Measurements from ENCODE around the gene MAP4K4. TPM values are rescaled to one million over a fixed set of nuclear protein-coding genes. Genes with fewer than 3 reads are reported as not detected.
A peak's percentile ranks its signal among the peaks of the same experiment; 100 is the strongest.
"Not testable (repeated sequence)": the region's sequence is repeated elsewhere in the genome, so short reads cannot be mapped to it uniquely, and the experiment has no call there.

The MAP4K4 gene
- polyA plus RNA-seq, 1 experiment, result 53.5 TPM

DNA sequence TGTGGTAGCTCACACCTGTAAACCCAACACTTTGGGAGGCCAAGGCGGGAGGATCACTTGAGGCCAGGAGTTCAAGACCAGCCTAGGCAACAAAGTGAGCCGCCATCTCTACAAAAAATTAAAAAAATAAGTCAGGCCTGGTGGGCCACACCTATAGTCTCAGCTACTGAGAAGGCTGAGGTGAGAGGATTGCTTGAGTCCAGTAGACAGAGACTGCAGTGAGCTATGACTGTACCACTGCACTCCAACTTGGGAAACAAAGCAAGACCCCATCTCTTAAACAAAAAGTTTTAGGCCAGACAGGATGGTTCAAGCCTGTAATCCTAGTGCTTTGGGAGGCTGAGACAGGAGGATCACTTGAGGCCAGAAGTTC, 224.4 kb downstream of the MAP4K4 start:
- no peaks in the 10 kb centered on the region for H3K36me3 ChIP-seq (ENCODE audit: control insufficient read depth, insufficient read depth, low read length)
- DNase-seq (ENCODE audit: low read depth), result no peak
- CTCF ChIA-PET, result no interaction called here
- H3K4me3 ChIP-seq (ENCODE audit: low read depth, low read length), result no peak overlapping the region
- H3K27me3 ChIP-seq (ENCODE audit: control insufficient read depth, insufficient read depth, low read length), result no peaks in the 10 kb centered on the region
- TF ChIP-seq, protein P1, sequence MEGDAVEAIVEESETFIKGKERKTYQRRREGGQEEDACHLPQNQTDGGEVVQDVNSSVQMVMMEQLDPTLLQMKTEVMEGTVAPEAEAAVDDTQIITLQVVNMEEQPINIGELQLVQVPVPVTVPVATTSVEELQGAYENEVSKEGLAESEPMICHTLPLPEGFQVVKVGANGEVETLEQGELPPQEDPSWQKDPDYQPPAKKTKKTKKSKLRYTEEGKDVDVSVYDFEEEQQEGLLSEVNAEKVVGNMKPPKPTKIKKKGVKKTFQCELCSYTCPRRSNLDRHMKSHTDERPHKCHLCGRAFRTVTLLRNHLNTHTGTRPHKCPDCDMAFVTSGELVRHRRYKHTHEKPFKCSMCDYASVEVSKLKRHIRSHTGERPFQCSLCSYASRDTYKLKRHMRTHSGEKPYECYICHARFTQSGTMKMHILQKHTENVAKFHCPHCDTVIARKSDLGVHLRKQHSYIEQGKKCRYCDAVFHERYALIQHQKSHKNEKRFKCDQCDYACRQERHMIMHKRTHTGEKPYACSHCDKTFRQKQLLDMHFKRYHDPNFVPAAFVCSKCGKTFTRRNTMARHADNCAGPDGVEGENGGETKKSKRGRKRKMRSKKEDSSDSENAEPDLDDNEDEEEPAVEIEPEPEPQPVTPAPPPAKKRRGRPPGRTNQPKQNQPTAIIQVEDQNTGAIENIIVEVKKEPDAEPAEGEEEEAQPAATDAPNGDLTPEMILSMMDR (IDR thresholded peaks at IDR 0.05; ENCODE audit: insufficient read depth, low read depth, low read length), result no peak
- POLR2A ChIA-PET, result no interaction called here

DNA sequence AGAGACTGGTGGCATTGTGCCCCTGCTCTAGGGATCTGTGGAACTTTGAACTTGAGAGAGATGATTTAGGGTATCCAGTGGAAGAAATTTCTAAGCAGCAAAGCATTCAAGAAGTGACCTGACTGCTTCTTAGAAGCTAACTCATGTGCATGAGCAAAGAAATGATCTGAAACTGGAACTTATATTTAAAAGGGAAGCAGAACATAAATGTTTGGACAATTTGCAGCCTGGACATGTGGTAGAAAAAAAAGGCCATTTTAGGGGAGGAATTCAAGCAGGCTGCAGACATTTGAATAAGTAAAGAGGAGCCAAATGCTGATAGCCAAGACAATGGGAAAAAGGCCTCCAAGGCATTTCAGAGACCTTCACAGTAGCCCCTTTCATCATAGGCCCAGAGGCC, 226.8 kb downstream of the MAP4K4 start:
- H3K36me3 ChIP-seq (ENCODE audit: control insufficient read depth, insufficient read depth, low read length); H3K4me3 ChIP-seq (ENCODE audit: low read depth, low read length); H3K27me3 ChIP-seq (ENCODE audit: control insufficient read depth, insufficient read depth, low read length); DNase-seq (ENCODE audit: low read depth); POLR2A ChIA-PET; CTCF ChIA-PET: not testable (repeated sequence)

DNA sequence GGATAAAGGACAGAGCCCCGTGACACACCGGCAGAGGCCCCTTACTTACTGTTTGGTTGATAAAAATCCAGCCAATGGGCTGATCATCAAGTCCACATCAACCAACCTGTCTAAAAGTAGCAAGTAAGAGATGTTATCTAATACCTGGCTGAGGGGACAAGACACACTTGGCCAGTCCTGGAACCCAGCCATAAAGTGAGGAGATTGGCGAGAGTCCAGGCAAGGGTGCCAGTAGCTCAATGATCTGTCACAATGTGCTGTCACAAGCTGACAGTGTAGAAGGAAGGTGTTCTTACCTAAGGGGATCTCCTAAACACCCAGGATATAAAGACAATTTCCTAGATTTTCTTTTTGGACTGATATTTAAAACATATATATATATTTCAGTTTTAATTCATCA, 232.5 kb downstream of the MAP4K4 start:
- no peak for DNase-seq (ENCODE audit: low read depth)
- CTCF ChIA-PET, result no interaction called here
- POLR2A ChIA-PET, result no interaction called here
- Histone ChIP-seq H3K27me3 (ENCODE audit: control insufficient read depth, insufficient read depth, low read length) (peaks cover 3% of the 10 kb centered on the region; the same call in 1 of the 2 replicates), H3K36me3 (ENCODE audit: control insufficient read depth, insufficient read depth, low read length) (no peaks in the 10 kb centered on the region), H3K4me3 (ENCODE audit: low read depth, low read length) (no peak overlapping the region)
- TF ChIP-seq, protein P1 (IDR thresholded peaks at IDR 0.05; ENCODE audit: insufficient read depth, low read depth, low read length), result no peak

DNA sequence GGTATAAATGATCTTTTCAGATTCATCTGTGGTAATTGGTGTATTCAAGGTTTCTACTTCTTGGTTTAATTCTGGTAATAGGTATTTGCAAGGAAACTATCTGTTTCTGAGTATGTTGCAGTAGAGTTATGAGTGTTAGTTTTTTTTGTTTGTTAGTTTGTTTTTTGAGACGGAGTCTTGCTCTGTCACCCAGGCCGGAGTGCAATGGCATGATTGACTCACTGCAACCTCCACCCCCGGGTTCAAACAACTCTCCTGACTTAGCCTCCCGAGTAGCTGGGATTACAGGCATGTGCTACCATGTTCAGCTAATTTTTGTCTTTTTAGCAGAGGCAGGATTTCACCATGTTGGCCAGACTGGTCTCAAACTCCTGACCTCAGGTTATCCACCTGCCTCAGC, 233.3 kb downstream of the MAP4K4 start:
- no peaks in the 10 kb centered on the region for H3K36me3 ChIP-seq (ENCODE audit: control insufficient read depth, insufficient read depth, low read length)
- DNase-seq (ENCODE audit: low read depth), result no peak
- CTCF ChIA-PET, result no interaction called here
- TF ChIP-seq, protein P1 (IDR thresholded peaks at IDR 0.05; ENCODE audit: insufficient read depth, low read depth, low read length), result no peak
- no peak overlapping the region for H3K4me3 ChIP-seq (ENCODE audit: low read depth, low read length)
- POLR2A ChIA-PET, result no interaction called here
- peaks cover 6% of the 10 kb centered on the region for H3K27me3 ChIP-seq (ENCODE audit: control insufficient read depth, insufficient read depth, low read length)

DNA sequence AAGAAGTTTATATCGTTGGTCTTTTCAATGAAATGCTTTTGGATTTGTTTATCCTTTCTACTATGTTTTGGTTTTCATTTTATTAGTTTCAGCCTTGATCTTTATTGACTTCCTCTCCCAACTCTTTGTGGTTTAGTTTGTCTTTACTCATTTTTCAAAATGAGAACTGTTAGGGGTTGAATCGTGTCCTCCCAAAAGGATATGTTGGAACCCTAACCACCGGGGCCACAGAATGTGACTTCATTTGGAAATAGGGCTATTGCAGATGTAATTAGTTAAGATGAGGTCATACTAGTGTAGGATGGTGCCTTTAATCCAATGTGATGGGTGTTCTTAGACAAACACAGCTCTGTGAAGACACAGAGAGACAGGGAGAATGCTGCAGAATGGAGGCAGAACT, 233.9 kb downstream of the MAP4K4 start:
- TF ChIP-seq, protein P1 (IDR thresholded peaks at IDR 0.05; ENCODE audit: insufficient read depth, low read depth, low read length), result no peak
- Histone ChIP-seq H3K4me3 (ENCODE audit: low read depth, low read length) (no peak overlapping the region), H3K27me3 (ENCODE audit: control insufficient read depth, insufficient read depth, low read length) (peaks cover 6% of the 10 kb centered on the region), H3K36me3 (ENCODE audit: control insufficient read depth, insufficient read depth, low read length) (no peaks in the 10 kb centered on the region)
- ChIA-PET CTCF (interaction anchor here (0.6 kb wide), 1 partner anchor 581 kb away, joined by 3 read pairs; no protein-coding TSS in a partner anchor), POLR2A (no interaction called here)
- DNase-seq (ENCODE audit: low read depth), result peak; percentile 8

DNA sequence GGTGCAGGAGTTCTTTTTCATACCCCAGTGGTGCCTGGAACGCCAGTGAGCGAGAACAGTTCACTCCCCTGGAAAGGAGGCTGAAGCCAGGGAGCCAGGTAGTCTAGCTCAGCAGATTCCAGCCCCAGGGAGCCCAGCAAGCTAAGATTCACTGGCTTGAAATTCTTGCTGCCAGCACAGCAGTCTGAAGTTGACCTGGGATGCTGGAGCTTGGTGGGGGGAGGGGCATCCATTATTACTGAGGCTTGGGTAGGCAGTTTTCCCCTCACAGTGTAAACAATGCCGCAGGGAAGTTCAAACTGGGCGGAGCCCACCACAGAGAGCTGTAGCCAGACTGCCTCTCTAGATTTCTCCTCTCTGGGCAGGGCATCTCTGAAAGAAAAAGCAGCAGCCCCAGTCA, 238.3 kb downstream of the MAP4K4 start:
- H3K36me3 ChIP-seq (ENCODE audit: control insufficient read depth, insufficient read depth, low read length); DNase-seq (ENCODE audit: low read depth); POLR2A ChIA-PET; H3K4me3 ChIP-seq (ENCODE audit: low read depth, low read length); H3K27me3 ChIP-seq (ENCODE audit: control insufficient read depth, insufficient read depth, low read length): not testable (repeated sequence)
- CTCF ChIA-PET, result interaction anchor here (1.2 kb wide), 1 partner anchor 52 kb away, joined by 3 read pairs; no protein-coding TSS in a partner anchor

Data from BJ (cell line).